WTC11 (cell line): ENCODE measurements around the gene POFUT2.

ENCODE experiments used
- ARID4B ChIP-seq: sonication (generic); formaldehyde crosslinking; IDR thresholded peaks from 2 replicates; pipeline ENCODE4 v1.8.0; 2023; ENCODE audit warnings: missing genetic modification reagents, mild to moderate bottlenecking, borderline replicate concordance
- CTCF ChIP-seq: fragments of 200-600 bp; IDR thresholded peaks from 2 replicates; pipeline ENCODE4 v1.8.0; 2022; ENCODE audit warnings: antibody characterized with exemption
- GRHL2 ChIP-seq: fragments of 250-450 bp; sonication (Bioruptor Pico); IDR thresholded peaks from 2 replicates; pipeline ENCODE4 v1.8.0; 2022; ENCODE audit warnings: mild to moderate bottlenecking, moderate library complexity; ENCODE audit not compliant: insufficient replicate concordance, severe bottlenecking
- MAX ChIP-seq: sonication (generic); formaldehyde crosslinking; IDR thresholded peaks from 2 replicates; pipeline ENCODE4 v1.8.0; 2022; ENCODE audit warnings: mild to moderate bottlenecking, missing genetic modification reagents
- NR2C2 ChIP-seq: sonication (generic); formaldehyde crosslinking; IDR thresholded peaks from 2 replicates; pipeline ENCODE4 v1.8.0; 2022; ENCODE audit warnings: mild to moderate bottlenecking, missing genetic modification reagents
- NR3C1 ChIP-seq: sonication (generic); formaldehyde crosslinking; conservative IDR thresholded peaks from 2 replicates; pipeline ENCODE4 v1.8.1; 2023; ENCODE audit warnings: low read depth, mild to moderate bottlenecking, missing genetic modification reagents
- SP1 ChIP-seq: sonication (generic); formaldehyde crosslinking; conservative IDR thresholded peaks from 2 replicates; pipeline ENCODE4 v1.8.1; 2022; ENCODE audit warnings: missing genetic modification reagents
- TP53 ChIP-seq: sonication (generic); formaldehyde crosslinking; IDR thresholded peaks from 2 replicates; pipeline ENCODE4 v1.8.1; 2023; ENCODE audit warnings: mild to moderate bottlenecking, missing genetic modification reagents
- ZNF121 ChIP-seq: sonication (generic); formaldehyde crosslinking; IDR thresholded peaks from 2 replicates; pipeline ENCODE4 v1.8.0; 2023; ENCODE audit warnings: missing genetic modification reagents
- ZNF138 ChIP-seq: sonication (generic); formaldehyde crosslinking; conservative IDR thresholded peaks from 2 replicates; pipeline ENCODE4 v1.8.1; 2022; ENCODE audit warnings: mild to moderate bottlenecking, moderate library complexity, missing genetic modification reagents
- TF ChIP-seq, protein P1 (sequence below): sonication (generic); formaldehyde crosslinking; IDR thresholded peaks from 2 replicates; pipeline ENCODE4 v1.8.1; 2022; ENCODE audit warnings: mild to moderate bottlenecking, moderate library complexity, missing genetic modification reagents
- TF ChIP-seq, protein P2 (sequence below): sonication (generic); formaldehyde crosslinking; IDR thresholded peaks from 2 replicates; pipeline ENCODE4 v1.8.1; 2023; ENCODE audit warnings: mild to moderate bottlenecking, moderate library complexity, missing genetic modification reagents
- TF ChIP-seq, protein P3 (sequence below): sonication (generic); formaldehyde crosslinking; IDR thresholded peaks from 2 replicates; pipeline ENCODE4 v1.8.1; 2023; ENCODE audit warnings: mild to moderate bottlenecking, missing genetic modification reagents, moderate library complexity

DNA sequence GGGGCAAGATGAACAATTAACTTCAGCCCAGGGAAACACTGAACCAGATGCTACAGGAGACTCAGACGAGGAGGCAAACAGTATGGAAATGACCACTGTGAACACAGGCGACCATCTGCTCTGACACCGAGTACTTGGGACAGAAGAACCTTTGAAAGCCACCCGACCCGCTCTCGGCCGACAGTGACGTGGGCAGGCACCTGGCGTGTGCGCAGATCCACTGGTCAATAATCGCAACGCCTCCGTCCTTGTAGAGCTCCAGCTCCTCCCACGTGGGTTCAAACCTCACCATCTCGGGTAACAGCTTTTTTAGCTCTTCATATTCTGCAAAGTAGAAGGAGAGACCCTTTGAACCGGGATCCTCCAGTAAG lies 20.3 kb downstream of the POFUT2 start:
- TF ChIP-seq ARID4B (CRISPR knock-in tag): no peak
- TF ChIP-seq, protein P1, sequence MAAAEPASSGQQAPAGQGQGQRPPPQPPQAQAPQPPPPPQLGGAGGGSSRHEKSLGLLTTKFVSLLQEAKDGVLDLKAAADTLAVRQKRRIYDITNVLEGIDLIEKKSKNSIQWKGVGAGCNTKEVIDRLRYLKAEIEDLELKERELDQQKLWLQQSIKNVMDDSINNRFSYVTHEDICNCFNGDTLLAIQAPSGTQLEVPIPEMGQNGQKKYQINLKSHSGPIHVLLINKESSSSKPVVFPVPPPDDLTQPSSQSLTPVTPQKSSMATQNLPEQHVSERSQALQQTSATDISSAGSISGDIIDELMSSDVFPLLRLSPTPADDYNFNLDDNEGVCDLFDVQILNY (CRISPR knock-in tag): no peak
- no peak for TF ChIP-seq CTCF
- TF ChIP-seq SP1: no peak
- TF ChIP-seq ZNF121 (CRISPR knock-in tag): no peak
- TF ChIP-seq MAX (CRISPR knock-in tag): no peak
- TF ChIP-seq, protein P2, sequence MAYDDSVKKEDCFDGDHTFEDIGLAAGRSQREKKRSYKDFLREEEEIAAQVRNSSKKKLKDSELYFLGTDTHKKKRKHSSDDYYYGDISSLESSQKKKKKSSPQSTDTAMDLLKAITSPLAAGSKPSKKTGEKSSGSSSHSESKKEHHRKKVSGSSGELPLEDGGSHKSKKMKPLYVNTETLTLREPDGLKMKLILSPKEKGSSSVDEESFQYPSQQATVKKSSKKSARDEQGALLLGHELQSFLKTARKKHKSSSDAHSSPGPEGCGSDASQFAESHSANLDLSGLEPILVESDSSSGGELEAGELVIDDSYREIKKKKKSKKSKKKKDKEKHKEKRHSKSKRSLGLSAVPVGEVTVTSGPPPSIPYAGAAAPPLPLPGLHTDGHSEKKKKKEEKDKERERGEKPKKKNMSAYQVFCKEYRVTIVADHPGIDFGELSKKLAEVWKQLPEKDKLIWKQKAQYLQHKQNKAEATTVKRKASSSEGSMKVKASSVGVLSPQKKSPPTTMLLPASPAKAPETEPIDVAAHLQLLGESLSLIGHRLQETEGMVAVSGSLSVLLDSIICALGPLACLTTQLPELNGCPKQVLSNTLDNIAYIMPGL (CRISPR knock-in tag): no peak
- TF ChIP-seq TP53 (CRISPR knock-in tag): no peak
- no peak for TF ChIP-seq NR2C2
- TF ChIP-seq, protein P3, sequence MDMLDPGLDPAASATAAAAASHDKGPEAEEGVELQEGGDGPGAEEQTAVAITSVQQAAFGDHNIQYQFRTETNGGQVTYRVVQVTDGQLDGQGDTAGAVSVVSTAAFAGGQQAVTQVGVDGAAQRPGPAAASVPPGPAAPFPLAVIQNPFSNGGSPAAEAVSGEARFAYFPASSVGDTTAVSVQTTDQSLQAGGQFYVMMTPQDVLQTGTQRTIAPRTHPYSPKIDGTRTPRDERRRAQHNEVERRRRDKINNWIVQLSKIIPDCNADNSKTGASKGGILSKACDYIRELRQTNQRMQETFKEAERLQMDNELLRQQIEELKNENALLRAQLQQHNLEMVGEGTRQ (CRISPR knock-in tag): no peak
- no peak for TF ChIP-seq ZNF138
- TF ChIP-seq NR3C1: no peak
- no peak for TF ChIP-seq GRHL2 (CRISPR knock-in tag)
